ENCODE measurements around the gene ZNF697. TPM values are rescaled to one million over a fixed set of nuclear protein-coding genes. Genes with fewer than 3 reads are reported as not detected.
A peak's percentile ranks its signal among the peaks of the same experiment; 100 is the strongest.

The ZNF697 gene
- total and polyA plus RNA-seq, 2 of the 4 experiments (the other 2 are of a cell fraction): 6.2 to 10.2 TPM

DNA sequence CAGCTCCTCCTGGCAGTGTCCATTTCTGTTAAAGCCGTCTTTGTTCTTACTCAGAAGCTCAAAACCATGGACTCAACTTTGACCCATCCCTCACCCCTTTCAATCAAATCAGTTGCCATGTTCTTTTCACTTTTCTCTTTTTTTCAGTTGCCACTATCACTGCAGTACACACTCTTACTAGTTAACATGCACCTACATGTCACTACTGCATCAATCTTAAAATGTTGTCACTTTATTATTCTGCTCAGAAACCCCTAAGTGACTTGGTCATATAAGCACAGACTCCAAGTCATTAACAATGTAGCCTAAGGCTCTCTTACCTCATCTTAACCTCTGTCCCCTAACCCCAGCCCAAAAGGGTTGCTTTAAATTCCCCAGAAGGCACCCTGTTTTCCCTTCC is 9.0 kb downstream of the ZNF697 start:
- peaks cover 7% of the 10 kb centered on the region for H3K36me3 ChIP-seq (ENCODE audit: control insufficient read depth, insufficient read depth, low read length)
- ChIA-PET POLR2A (ENCODE audit: unreplicated experiment) (no interaction called here), CTCF (interaction anchor here (1.0 kb wide), 1 partner anchor 36 kb away, joined by 3 read pairs; no protein-coding TSS in a partner anchor)
- peak overlapping the region; percentile 5; the same call in 1 of the 2 replicates for H3K23ac ChIP-seq (ENCODE audit: low read depth, low read length)
- intact Hi-C loops (cut with micrococcal nuclease): no loop called here
- H2BK20ac ChIP-seq (ENCODE audit: low read depth, low read length): no peak overlapping the region
- no peak overlapping the region for H2BK5ac ChIP-seq (ENCODE audit: low read depth, low read length, poor library complexity, severe bottlenecking)
- H3K4me1 ChIP-seq (ENCODE audit: control insufficient read depth, insufficient read depth, low read length): peaks cover 33% of the 10 kb centered on the region
- H2AFZ ChIP-seq (replicated peaks; ENCODE audit: low read length, poor library complexity): no peak overlapping the region
- TF ChIP-seq NFE2L2 (IDR thresholded peaks at IDR 0.05; ENCODE audit: low read depth, low read length) (no peak), CHD1 (IDR thresholded peaks at IDR 0.05; ENCODE audit: low read depth, low read length) (no peak), MXI1 (IDR thresholded peaks at IDR 0.05; ENCODE audit: borderline replicate concordance, low read depth, low read length) (no peak), SMC3 (IDR thresholded peaks at IDR 0.05; ENCODE audit: low read depth, low read length) (no peak), RAD21 (IDR thresholded peaks at IDR 0.05; ENCODE audit: low read length) (no peak), MAZ (IDR thresholded peaks at IDR 0.05; ENCODE audit: borderline replicate concordance, low read depth, low read length) (no peak), POLR2A (IDR thresholded peaks at IDR 0.05; ENCODE audit: low read depth, low read length) (no peak)
- TF ChIP-seq, protein P1, sequence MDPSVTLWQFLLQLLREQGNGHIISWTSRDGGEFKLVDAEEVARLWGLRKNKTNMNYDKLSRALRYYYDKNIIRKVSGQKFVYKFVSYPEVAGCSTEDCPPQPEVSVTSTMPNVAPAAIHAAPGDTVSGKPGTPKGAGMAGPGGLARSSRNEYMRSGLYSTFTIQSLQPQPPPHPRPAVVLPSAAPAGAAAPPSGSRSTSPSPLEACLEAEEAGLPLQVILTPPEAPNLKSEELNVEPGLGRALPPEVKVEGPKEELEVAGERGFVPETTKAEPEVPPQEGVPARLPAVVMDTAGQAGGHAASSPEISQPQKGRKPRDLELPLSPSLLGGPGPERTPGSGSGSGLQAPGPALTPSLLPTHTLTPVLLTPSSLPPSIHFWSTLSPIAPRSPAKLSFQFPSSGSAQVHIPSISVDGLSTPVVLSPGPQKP (IDR thresholded peaks at IDR 0.05; ENCODE audit: borderline replicate concordance, low read depth, low read length): no peak
- TF ChIP-seq, protein P2, sequence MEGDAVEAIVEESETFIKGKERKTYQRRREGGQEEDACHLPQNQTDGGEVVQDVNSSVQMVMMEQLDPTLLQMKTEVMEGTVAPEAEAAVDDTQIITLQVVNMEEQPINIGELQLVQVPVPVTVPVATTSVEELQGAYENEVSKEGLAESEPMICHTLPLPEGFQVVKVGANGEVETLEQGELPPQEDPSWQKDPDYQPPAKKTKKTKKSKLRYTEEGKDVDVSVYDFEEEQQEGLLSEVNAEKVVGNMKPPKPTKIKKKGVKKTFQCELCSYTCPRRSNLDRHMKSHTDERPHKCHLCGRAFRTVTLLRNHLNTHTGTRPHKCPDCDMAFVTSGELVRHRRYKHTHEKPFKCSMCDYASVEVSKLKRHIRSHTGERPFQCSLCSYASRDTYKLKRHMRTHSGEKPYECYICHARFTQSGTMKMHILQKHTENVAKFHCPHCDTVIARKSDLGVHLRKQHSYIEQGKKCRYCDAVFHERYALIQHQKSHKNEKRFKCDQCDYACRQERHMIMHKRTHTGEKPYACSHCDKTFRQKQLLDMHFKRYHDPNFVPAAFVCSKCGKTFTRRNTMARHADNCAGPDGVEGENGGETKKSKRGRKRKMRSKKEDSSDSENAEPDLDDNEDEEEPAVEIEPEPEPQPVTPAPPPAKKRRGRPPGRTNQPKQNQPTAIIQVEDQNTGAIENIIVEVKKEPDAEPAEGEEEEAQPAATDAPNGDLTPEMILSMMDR (conservative IDR thresholded peaks at IDR 0.05; ENCODE audit: low read depth, low read length): no peak
- no peaks in the 10 kb centered on the region for H3K27me3 ChIP-seq (ENCODE audit: control insufficient read depth, insufficient read depth, low read length)
- H3K9me3 ChIP-seq (ENCODE audit: control insufficient read depth, insufficient read depth, low read length): no peaks in the 10 kb centered on the region
- H2BK120ac ChIP-seq (ENCODE audit: low read depth, low read length): no peak overlapping the region
- no peak overlapping the region for H2AK9ac ChIP-seq (replicated peaks; ENCODE audit: low read depth, low read length, poor library complexity)
- peaks cover 31% of the 10 kb centered on the region for H3K9me1 ChIP-seq (ENCODE audit: insufficient read depth, low read length)
- H4K20me1 ChIP-seq (ENCODE audit: insufficient read depth, low read length): peaks cover 58% of the 10 kb centered on the region
- H3K14ac ChIP-seq (replicated peaks; ENCODE audit: low read depth, low read length): peak overlapping the region; percentile 83; the same call in 1 of the 2 replicates
- no peak overlapping the region; the same call in 1 of the 2 replicates for H4K5ac ChIP-seq (ENCODE audit: low read depth, low read length)
- H3K4me2 ChIP-seq (ENCODE audit: low read depth, low read length): no peak overlapping the region
- H2BK15ac ChIP-seq (ENCODE audit: low read depth, low read length): no peak overlapping the region
- no peak overlapping the region for H4K91ac ChIP-seq (ENCODE audit: insufficient read depth, low read depth, low read length)
- in situ Hi-C loops (cut with MboI; ENCODE audit: low sequenced_read_pairs): no loop called here
- no peak overlapping the region for H3K56ac ChIP-seq (ENCODE audit: extremely low read depth, insufficient read depth, low read length)
- H2AK5ac ChIP-seq (ENCODE audit: low read depth, low read length): peak overlapping the region; percentile 95; the same call in 1 of the 2 replicates
- dilution Hi-C loops (cut with HindIII; ENCODE audit: low sequenced_read_pairs, unreplicated experiment): no loop called here
- WGBS, 2 experiments (ENCODE audit: extremely low coverage in 2 of 2, insufficient read length in 1 of 2): 67% methylated on average over 1 of the region's 1 CpG; no CpG with 5 or more reads in 1 of the 2 experiments
- peaks cover 23 to 75% of the 10 kb centered on the region in 2 experiments for H3K79me1 ChIP-seq (ENCODE audit: low read depth in 1 of 2, low read length in 2 of 2)
- H3K9ac ChIP-seq (ENCODE audit: low read depth, low read length): no peak overlapping the region
- no peak overlapping the region for H3K4me3 ChIP-seq (ENCODE audit: insufficient read depth, low read depth, low read length)
- no peak overlapping the region for H3K18ac ChIP-seq (ENCODE audit: low read depth, low read length)
- no peak overlapping the region for H3K27ac ChIP-seq (ENCODE audit: insufficient read depth, low read length)
- ATAC-seq (ENCODE audit: low read depth) (no peak), DNase-seq (no peak)
- no peak overlapping the region for H3K4ac ChIP-seq (ENCODE audit: low read depth, low read length)
- no peak overlapping the region for H4K8ac ChIP-seq (ENCODE audit: low read depth in 2 of 2, low read length in 2 of 2)
- BruUV-seq (replicated peaks): no TSS peak

Data from IMR-90 (cell line).